ENCODE measurements around the gene UBA5. TPM values are rescaled to one million over a fixed set of nuclear protein-coding genes. Genes with fewer than 3 reads are reported as not detected.

UBA5 gene
- total RNA-seq, 1 donor: 38.4 TPM

DNA sequence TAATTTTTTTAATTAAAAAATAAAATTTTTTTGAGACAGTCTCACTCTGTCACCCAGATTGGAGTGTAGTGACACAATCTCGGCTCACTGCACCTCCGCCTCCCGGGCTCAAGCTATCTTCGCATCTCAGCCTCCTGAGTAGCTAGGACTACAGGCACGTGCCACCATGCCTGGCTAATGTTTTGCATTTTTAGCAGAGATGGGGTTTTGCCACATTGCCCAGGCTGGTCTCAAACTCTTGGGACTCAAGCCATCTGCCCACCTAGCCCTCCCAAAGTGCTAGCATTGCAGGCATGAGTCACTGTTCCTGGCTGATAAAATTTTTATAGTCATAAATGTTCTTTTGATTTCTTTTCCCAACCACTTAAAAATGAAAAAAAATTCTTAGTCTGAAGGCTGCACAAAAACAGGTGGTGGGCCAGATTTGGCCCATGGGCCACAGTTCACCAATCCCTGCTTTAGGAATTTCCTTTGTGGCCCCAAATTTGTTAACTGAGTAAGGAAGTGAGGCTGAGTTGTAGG is 9.2 kb downstream of the UBA5 start:
- Histone ChIP-seq H3K27me3 (ENCODE audit: insufficient read depth, low read length) (no peaks in the 10 kb centered on the region), H2AFZ (ENCODE audit: low read length) (no peak overlapping the region), H3K27ac (ENCODE audit: low read depth, low read length) (no peak overlapping the region), H3K4me3 (ENCODE audit: insufficient read depth, low read length) (no peak overlapping the region), H3K79me2 (ENCODE audit: insufficient read depth, low read length) (peaks cover 25% of the 10 kb centered on the region), H3K4me2 (ENCODE audit: insufficient read depth, low read length) (no peak overlapping the region), H4K20me1 (ENCODE audit: insufficient read depth, low read length) (no peaks in the 10 kb centered on the region), H3K9me3 (ENCODE audit: low read depth, low read length) (no peaks in the 10 kb centered on the region), H3K4me1 (ENCODE audit: insufficient read depth, low read length) (peaks cover 6% of the 10 kb centered on the region), H3K36me3 (ENCODE audit: insufficient read depth, low read length) (peaks cover 28% of the 10 kb centered on the region)
- TF ChIP-seq, protein P1, sequence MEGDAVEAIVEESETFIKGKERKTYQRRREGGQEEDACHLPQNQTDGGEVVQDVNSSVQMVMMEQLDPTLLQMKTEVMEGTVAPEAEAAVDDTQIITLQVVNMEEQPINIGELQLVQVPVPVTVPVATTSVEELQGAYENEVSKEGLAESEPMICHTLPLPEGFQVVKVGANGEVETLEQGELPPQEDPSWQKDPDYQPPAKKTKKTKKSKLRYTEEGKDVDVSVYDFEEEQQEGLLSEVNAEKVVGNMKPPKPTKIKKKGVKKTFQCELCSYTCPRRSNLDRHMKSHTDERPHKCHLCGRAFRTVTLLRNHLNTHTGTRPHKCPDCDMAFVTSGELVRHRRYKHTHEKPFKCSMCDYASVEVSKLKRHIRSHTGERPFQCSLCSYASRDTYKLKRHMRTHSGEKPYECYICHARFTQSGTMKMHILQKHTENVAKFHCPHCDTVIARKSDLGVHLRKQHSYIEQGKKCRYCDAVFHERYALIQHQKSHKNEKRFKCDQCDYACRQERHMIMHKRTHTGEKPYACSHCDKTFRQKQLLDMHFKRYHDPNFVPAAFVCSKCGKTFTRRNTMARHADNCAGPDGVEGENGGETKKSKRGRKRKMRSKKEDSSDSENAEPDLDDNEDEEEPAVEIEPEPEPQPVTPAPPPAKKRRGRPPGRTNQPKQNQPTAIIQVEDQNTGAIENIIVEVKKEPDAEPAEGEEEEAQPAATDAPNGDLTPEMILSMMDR (IDR thresholded peaks at IDR 0.05; ENCODE audit: extremely low read depth, low read depth, low read length): no peak
- no peak for DNase-seq (ENCODE audit: insufficient read length, low spot score, missing footprints)

DNA sequence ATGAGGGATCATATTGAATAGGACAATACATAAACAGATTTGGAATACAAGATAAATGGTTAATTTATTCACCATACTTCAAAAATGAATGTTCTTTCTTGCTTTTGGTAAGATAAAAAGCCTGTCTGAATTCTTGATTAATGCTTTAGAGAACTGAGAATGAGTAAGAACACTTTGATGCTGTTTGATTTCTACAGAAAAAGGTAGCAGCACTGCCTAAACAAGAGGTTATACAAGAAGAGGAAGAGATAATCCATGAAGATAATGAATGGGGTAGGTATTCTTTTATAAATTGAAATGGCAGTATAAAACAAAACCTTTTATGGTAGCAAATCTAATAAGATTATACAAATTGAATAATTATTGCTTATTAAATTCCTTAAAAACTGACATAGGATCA is 15.3 kb downstream of the UBA5 start:
- no peak overlapping the region for H3K4me3 ChIP-seq (ENCODE audit: insufficient read depth, low read length)
- DNase-seq (ENCODE audit: insufficient read length, low spot score, missing footprints): no peak
- no peaks in the 10 kb centered on the region for H3K9me3 ChIP-seq (ENCODE audit: low read depth, low read length)
- H3K4me1 ChIP-seq (ENCODE audit: insufficient read depth, low read length): no peaks in the 10 kb centered on the region
- no peak overlapping the region for H2AFZ ChIP-seq (ENCODE audit: low read length)
- no peak overlapping the region for H3K4me2 ChIP-seq (ENCODE audit: insufficient read depth, low read length)
- no peaks in the 10 kb centered on the region for H3K79me2 ChIP-seq (ENCODE audit: insufficient read depth, low read length)
- H3K27ac ChIP-seq (ENCODE audit: low read depth, low read length): no peak overlapping the region
- TF ChIP-seq, protein P1 (IDR thresholded peaks at IDR 0.05; ENCODE audit: extremely low read depth, low read depth, low read length): no peak
- H3K36me3 ChIP-seq (ENCODE audit: insufficient read depth, low read length): peaks cover 66% of the 10 kb centered on the region
- no peaks in the 10 kb centered on the region for H4K20me1 ChIP-seq (ENCODE audit: insufficient read depth, low read length)
- no peaks in the 10 kb centered on the region for H3K27me3 ChIP-seq (ENCODE audit: insufficient read depth, low read length)

DNA sequence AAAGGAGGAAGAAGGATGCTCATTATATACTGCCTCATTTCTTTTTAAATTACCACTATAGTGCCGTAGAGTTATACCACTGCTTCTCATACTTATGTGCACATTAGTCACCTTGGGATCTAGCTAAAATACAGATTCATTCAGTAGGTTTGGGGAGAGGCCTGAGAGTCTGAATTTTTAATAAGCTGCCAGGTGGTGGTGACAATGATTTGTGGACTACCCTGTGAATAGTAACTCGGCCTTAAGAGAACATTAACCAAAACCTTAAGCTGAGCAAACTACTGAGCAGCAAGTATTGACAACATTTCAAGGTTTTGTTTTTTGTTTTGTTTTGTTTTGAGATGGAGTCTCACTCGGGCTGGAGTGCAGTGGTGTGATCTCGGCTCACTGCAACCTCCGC is 19.8 kb downstream of the UBA5 start:
- H4K20me1 ChIP-seq (ENCODE audit: insufficient read depth, low read length): no peaks in the 10 kb centered on the region
- H3K9me3 ChIP-seq (ENCODE audit: low read depth, low read length): no peaks in the 10 kb centered on the region
- H2AFZ ChIP-seq (ENCODE audit: low read length): no peak overlapping the region
- TF ChIP-seq, protein P1 (IDR thresholded peaks at IDR 0.05; ENCODE audit: extremely low read depth, low read depth, low read length): no peak
- H3K79me2 ChIP-seq (ENCODE audit: insufficient read depth, low read length): no peaks in the 10 kb centered on the region
- DNase-seq (ENCODE audit: insufficient read length, low spot score, missing footprints): no peak
- H3K4me3 ChIP-seq (ENCODE audit: insufficient read depth, low read length): no peak overlapping the region
- H3K4me2 ChIP-seq (ENCODE audit: insufficient read depth, low read length): no peak overlapping the region
- H3K36me3 ChIP-seq (ENCODE audit: insufficient read depth, low read length): peaks cover 70% of the 10 kb centered on the region
- H3K27me3 ChIP-seq (ENCODE audit: insufficient read depth, low read length): no peaks in the 10 kb centered on the region
- H3K4me1 ChIP-seq (ENCODE audit: insufficient read depth, low read length): no peaks in the 10 kb centered on the region
- no peak overlapping the region for H3K27ac ChIP-seq (ENCODE audit: low read depth, low read length)

DNA sequence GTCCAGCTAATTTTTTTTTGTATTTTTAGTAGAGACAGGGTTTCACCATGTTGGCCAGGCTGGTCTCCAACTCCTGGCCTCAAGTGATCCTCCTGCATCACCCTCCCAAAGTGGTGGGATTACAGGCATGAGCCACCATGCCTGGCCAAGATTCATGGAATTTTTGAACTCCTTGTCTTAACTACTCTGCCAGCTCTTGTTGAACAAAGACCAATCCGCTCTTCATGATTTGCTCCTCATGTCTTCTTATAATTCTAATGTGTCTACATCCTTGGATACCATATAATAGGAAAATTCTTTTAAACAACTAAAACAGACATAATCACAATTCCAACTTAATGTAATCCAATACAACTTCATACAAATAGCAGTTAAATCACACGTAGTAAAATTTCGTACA is 21.3 kb downstream of the UBA5 start:
- Histone ChIP-seq H3K27me3 (ENCODE audit: insufficient read depth, low read length) (no peaks in the 10 kb centered on the region), H3K9me3 (ENCODE audit: low read depth, low read length) (no peaks in the 10 kb centered on the region), H3K4me3 (ENCODE audit: insufficient read depth, low read length) (no peak overlapping the region), H3K36me3 (ENCODE audit: insufficient read depth, low read length) (peaks cover 65% of the 10 kb centered on the region), H3K4me2 (ENCODE audit: insufficient read depth, low read length) (no peak overlapping the region), H3K79me2 (ENCODE audit: insufficient read depth, low read length) (no peaks in the 10 kb centered on the region), H2AFZ (ENCODE audit: low read length) (no peak overlapping the region), H3K4me1 (ENCODE audit: insufficient read depth, low read length) (no peaks in the 10 kb centered on the region), H3K27ac (ENCODE audit: low read depth, low read length) (no peak overlapping the region), H4K20me1 (ENCODE audit: insufficient read depth, low read length) (no peaks in the 10 kb centered on the region)
- DNase-seq (ENCODE audit: insufficient read length, low spot score, missing footprints): no peak
- TF ChIP-seq, protein P1 (IDR thresholded peaks at IDR 0.05; ENCODE audit: extremely low read depth, low read depth, low read length): no peak

All from osteoblast (primary cell).